K562 (cell line): ENCODE data around the gene SCGB1D1. TPM values are rescaled to one million over a fixed set of nuclear protein-coding genes. Genes with fewer than 3 reads are reported as not detected.

Experiments
- ATAC-seq: fragments of 200-7000 bp; cut with Tn5 transposase; 3 replicates; pipeline ENCODE4 v1.9.1; 2020; ENCODE audit warnings: moderate library complexity
- BruUV-seq: library from RNA; stranded (reverse); fragments of 400-500 nt; replicated peaks from 2 replicates; lab custom pipeline; 2021; lab: Mats Ljungman, UMichigan
- CTCF ChIA-PET: fragments of 300-600 bp; formaldehyde crosslinking; extraction: SDS; loops from one replicate; lab custom pipeline; 2021; ENCODE audit warnings: low intra/inter-chr PET ratio; lab: Yijun Ruan, JAX
- POLR2A ChIA-PET: fragments of 300-600, 350-650 bp; sonication (Branson Sonifier 250); formaldehyde crosslinking; extraction: SDS; loops from one replicate; lab custom pipeline; 2021; ENCODE audit warnings: antibody characterized with exemption, inconsistent platforms; lab: Yijun Ruan, JAX
- DNase-seq, 4 experiments: peaks; one replicate each; pipeline versions ENCODE4 v3.0.0 to v3.0.0-alpha.2; 2011 to 2018; ENCODE audit warnings: low spot score in 3 of 4, mixed read lengths in 3 of 4; ENCODE audit errors: extremely low read depth in 1 of 4
- FAIRE-seq: peaks from 2 replicates; lab custom pipeline; 2011; peaks lifted over from hg19 to GRCh38; lab: Jason Lieb, UNC
- H2AFZ ChIP-seq: 2 replicates; pipeline ENCODE4 v1.6.0; 2011; ENCODE audit warnings: low read depth, low read length, control low read depth, inconsistent platforms
- H3K27ac ChIP-seq: fragments of 200-600 bp; 3 replicates; pipeline ENCODE4 v1.8.0; 2011; ENCODE audit warnings: low read depth, mild to moderate bottlenecking, control low read depth, inconsistent platforms, low read length, moderate library complexity, mixed read lengths; ENCODE audit errors: extremely low read depth
- H3K27me3 ChIP-seq, 2 experiments: fragments of 300-600 bp in 1 of 2; 2 replicates in 1 of 2; 3 replicates in 1 of 2; pipeline versions ENCODE4 v1.6.0 to v1.8.0; 2011; ENCODE audit warnings: inconsistent platforms in 2 of 2, low read length in 2 of 2, mild to moderate bottlenecking in 1 of 2, mixed read lengths in 1 of 2, moderate library complexity in 1 of 2; ENCODE audit not compliant: control insufficient read depth in 2 of 2, insufficient read depth in 2 of 2
- H3K36me3 ChIP-seq: fragments of 300-600 bp; 3 replicates; pipeline ENCODE4 v1.8.0; 2011; ENCODE audit warnings: mild to moderate bottlenecking, low read length, inconsistent platforms; ENCODE audit not compliant: control insufficient read depth, insufficient read depth
- H3K4me1 ChIP-seq, 2 experiments: fragments of 200-600 bp in 1 of 2; replicated peaks in 1 of 2; 2 replicates in 1 of 2; 3 replicates in 1 of 2; pipeline versions ENCODE4 v1.5.1 to v1.8.0; 2011; ENCODE audit warnings: inconsistent platforms in 2 of 2, low read length in 2 of 2, mild to moderate bottlenecking in 1 of 2, mixed read lengths in 1 of 2, moderate library complexity in 1 of 2; ENCODE audit not compliant: control insufficient read depth in 2 of 2, insufficient read depth in 2 of 2
- H3K4me2 ChIP-seq: 2 replicates; pipeline ENCODE4 v1.6.1; 2011; ENCODE audit warnings: low read length, control low read depth, inconsistent platforms, mixed read lengths; ENCODE audit not compliant: insufficient read depth
- H3K4me3 ChIP-seq: fragments of 200-600 bp; sonication (generic), shearing (Covaris generic); 2 replicates; pipeline ENCODE4 v1.5.1; 2016; ENCODE audit warnings: control low read depth, inconsistent platforms
- H3K79me2 ChIP-seq: fragments of 200-600 bp; 3 replicates; pipeline ENCODE4 v1.8.0; 2011; ENCODE audit warnings: low read length, inconsistent platforms; ENCODE audit not compliant: control insufficient read depth, insufficient read depth
- H3K9ac ChIP-seq, 2 experiments: 2 replicates each; pipeline versions ENCODE4 v1.6.0 to v1.6.1; 2011; ENCODE audit warnings: low read depth in 2 of 2, low read length in 2 of 2, control low read depth in 1 of 2, inconsistent platforms in 1 of 2, mild to moderate bottlenecking in 1 of 2, mixed read lengths in 1 of 2; ENCODE audit not compliant: insufficient read depth in 1 of 2
- H3K9me1 ChIP-seq: one replicate; pipeline ENCODE4 v1.6.0; 2011; ENCODE audit warnings: inconsistent platforms, mild to moderate bottlenecking, low read length, moderate library complexity; ENCODE audit not compliant: control insufficient read depth, insufficient read depth
- H3K9me3 ChIP-seq: replicated peaks from 2 replicates; pipeline ENCODE4 v1.5.1; 2011; ENCODE audit warnings: low read depth, low read length, inconsistent platforms; ENCODE audit not compliant: control insufficient read depth, insufficient read depth
- H4K20me1 ChIP-seq: replicated peaks from 2 replicates; pipeline ENCODE4 v1.6.1; 2011; ENCODE audit warnings: low read length, inconsistent platforms, mixed read lengths; ENCODE audit not compliant: control insufficient read depth, insufficient read depth
- DDX20 ChIP-seq: fragments of 450-650 bp; IDR thresholded peaks from 2 replicates; pipeline ENCODE4 v1.6.1; 2016; ENCODE audit warnings: missing genetic modification characterization, low read depth, mild to moderate bottlenecking, missing compliant biosample characterization, moderate library complexity
- FOXM1 ChIP-seq, 2 experiments: fragments of 450-650 bp in 1 of 2; sonication (generic) in 1 of 2; formaldehyde crosslinking in 1 of 2; IDR thresholded peaks; 2 replicates each; pipeline versions ENCODE4 v1.6.1 to v1.9.0; 2017 to 2022; ENCODE audit warnings: low read depth in 2 of 2, mild to moderate bottlenecking in 2 of 2, missing genetic modification reagents in 1 of 2, moderate library complexity in 1 of 2
- MCM7 ChIP-seq, 2 experiments: fragments of 450-650 bp; IDR thresholded peaks; 2 replicates each; pipeline ENCODE4 v1.6.1; 2016 to 2018
- NCOA1 ChIP-seq: fragments of 450-650 bp; IDR thresholded peaks from 2 replicates; pipeline ENCODE4 v1.6.1; 2016; ENCODE audit warnings: low read depth
- NFE2 ChIP-seq: IDR thresholded peaks from 2 replicates; pipeline ENCODE4 v1.6.1; 2014; ENCODE audit warnings: antibody characterized with exemption, low read depth
- NR2C1 ChIP-seq, 2 experiments: fragments of 450-650 bp; IDR thresholded peaks; 2 replicates each; pipeline ENCODE4 v1.6.1; 2017; ENCODE audit warnings: mild to moderate bottlenecking in 2 of 2, antibody characterized with exemption in 1 of 2, inconsistent platforms in 1 of 2, missing compliant biosample characterization in 1 of 2, missing genetic modification characterization in 1 of 2
- POLR2G ChIP-seq: fragments of 200-400 bp; formaldehyde crosslinking; IDR thresholded peaks from 2 replicates; pipeline ENCODE4 v1.6.1; 2017; ENCODE audit warnings: low read depth, mild to moderate bottlenecking, antibody characterized with exemption, low read length, moderate library complexity
- RBM22 ChIP-seq: fragments of 200-400 bp; formaldehyde crosslinking; IDR thresholded peaks from 2 replicates; pipeline ENCODE4 v1.6.1; 2018; ENCODE audit warnings: low read length, low read depth; ENCODE audit not compliant: poor library complexity, severe bottlenecking
- ZNF436 ChIP-seq: fragments of 250-450, 450-650 bp; sonication (Bioruptor Pico); formaldehyde crosslinking; IDR thresholded peaks from 2 replicates; pipeline ENCODE4 v1.7.0; 2020; ENCODE audit warnings: mild to moderate bottlenecking
- ZNF583 ChIP-seq: fragments of 250-450 bp; sonication (Bioruptor Pico); IDR thresholded peaks from 2 replicates; pipeline ENCODE4 v1.4.0; 2020
- WGBS: fragments of 100-300 bp; shearing (Covaris generic); methylation state at CpG from one replicate; pipeline ENCODE4 v1.1.6; 2016; ENCODE audit warnings: low coverage, mixed read lengths; ENCODE audit not compliant: insufficient coverage; ENCODE audit errors: missing lambda C conversion rate; 5-methylcytosine and 5-hydroxymethylcytosine counted together
- in situ Hi-C: fragments of 300-500 bp; cut with MboI; formaldehyde crosslinking; loops from 4 replicates; pipeline ENCODE4 v1.15.0; 2018; ENCODE audit warnings: inconsistent platforms, mixed read lengths
- intact Hi-C: fragments of 100-400 bp; cut with micrococcal nuclease; formaldehyde crosslinking; loops from 2 replicates; pipeline ENCODE4 v1.14.2; 2022
- polyA plus RNA-seq, 8 experiments: library from polyadenylated mRNA; depleted of rRNA in 4 of 8; stranded (reverse) in 5 of 8; unstranded in 3 of 8; fragments of >200 nt; fragmentation: Nextera tagmentation in 2 of 8; fragmentation: Illumina TruSeq in 1 of 8; extraction: Ambion mirVana in 2 of 8; extraction: Trizol in 1 of 8; gene quantifications; 2 replicates each; pipeline versions ENCODE4 v1.2.1 to v1.2.3, GENCODE V29; 2011 to 2014; ENCODE audit warnings: inconsistent platforms in 1 of 8, missing spikeins in 1 of 8
- total RNA-seq, 7 experiments: library from RNA; depleted of rRNA in 6 of 7; stranded (reverse); fragments of >200 nt in 6 of 7; fragmentation: Illumina TruSeq in 2 of 7; extraction: Trizol in 2 of 7; gene quantifications; 2 replicates each; pipeline versions ENCODE4 v1.2.1 to v1.2.3, GENCODE V29; 2011 to 2021; ENCODE audit warnings: low replicate concordance in 1 of 7

Gene SCGB1D1
- total and polyA plus RNA-seq, 9 of the 15 experiments (the other 6 are each of a cell fraction or from before 2014, with no cell fraction given), result not detected

GRCh38 chr11:62145261-62145871 lies 44.6 kb upstream of the SCGB1D1 start (continued):
- TF ChIP-seq NCOA1, result no peak

DNA sequence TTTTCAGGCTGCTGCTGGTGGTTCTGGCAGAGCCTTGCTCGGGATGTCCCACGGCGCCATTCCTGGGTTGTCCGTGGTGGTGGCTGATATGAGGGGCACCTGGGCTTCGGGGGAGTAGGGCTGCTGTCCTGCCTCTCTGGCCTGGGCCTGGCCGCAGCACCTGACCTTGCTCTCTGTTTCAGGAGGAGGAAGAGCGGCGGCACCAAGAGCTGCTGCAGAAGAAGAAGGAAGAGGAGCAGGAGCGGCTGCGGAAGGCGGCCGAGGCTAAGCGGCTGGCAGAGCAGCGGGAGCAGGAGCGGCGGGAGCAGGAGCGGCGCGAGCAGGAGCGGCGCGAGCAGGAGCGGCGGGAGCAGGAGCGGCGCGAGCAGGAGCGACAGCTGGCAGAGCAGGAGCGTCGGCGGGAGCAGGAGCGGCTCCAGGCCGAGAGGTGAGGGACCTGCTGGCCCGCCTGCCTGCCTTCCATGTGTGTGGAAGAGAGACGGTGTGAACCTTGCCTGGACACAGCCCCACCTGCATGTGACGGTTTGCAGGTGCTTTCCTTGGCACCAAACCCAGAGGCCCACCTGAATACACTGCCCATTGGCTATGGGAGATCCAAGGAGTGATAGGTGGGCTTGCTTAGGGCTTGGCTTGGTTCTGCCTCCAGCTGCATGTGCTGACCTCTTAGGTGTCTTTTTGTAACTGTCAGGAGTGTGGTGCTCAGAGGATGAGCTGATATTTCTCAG lies 43.4 kb upstream of the SCGB1D1 start:
- H3K79me2 ChIP-seq, result no peaks in the 10 kb centered on the region
- no peak overlapping the region for H3K9ac ChIP-seq
- no peak overlapping the region for H3K27ac ChIP-seq
- TF ChIP-seq RBM22 (peak; percentile 52), ZNF583 (CRISPR knock-in tag) (no peak), NFE2 (no peak), DDX20 (tag) (no peak), ZNF436 (CRISPR knock-in tag) (no peak), FOXM1 (IDR thresholded peaks at IDR 0.05; ENCODE audit: low read depth) (no peak), FOXM1 (CRISPR knock-in tag; IDR thresholded peaks at IDR 0.05; ENCODE audit: low read depth) (no peak), MCM7 (IDR thresholded peaks at IDR 0.05) (no peak), NR2C1 (IDR thresholded peaks at IDR 0.05) (no peak), NR2C1 (tag; IDR thresholded peaks at IDR 0.05) (no peak), POLR2G (peak; percentile 57)
- intact Hi-C loops (no loop called here), in situ Hi-C loops (no loop called here)
- no peak overlapping the region for H2AFZ ChIP-seq
- ChIA-PET CTCF (no interaction called here), POLR2A (interaction anchor here (0.5 kb wide), 1 partner anchor 35 kb away, joined by 3 read pairs; no protein-coding TSS in a partner anchor)
- no peaks in the 10 kb centered on the region; the same call in 1 of the 2 replicates for H4K20me1 ChIP-seq
- ATAC-seq (no peak), FAIRE-seq (no peak), DNase-seq (no peak)
- no TSS peak for BruUV-seq
- no peaks in the 10 kb centered on the region for H3K4me1 ChIP-seq
- no peak overlapping the region for H3K4me3 ChIP-seq
- no peaks in the 10 kb centered on the region for H3K9me1 ChIP-seq
- H3K9me3 ChIP-seq, result no peaks in the 10 kb centered on the region
- 87% methylated on average over 17 of the region's 36 CpGs for WGBS
- H3K27me3 ChIP-seq, result no peaks in the 10 kb centered on the region
- H3K36me3 ChIP-seq, result peaks cover 98% of the 10 kb centered on the region; the same call in 2 of the 3 replicates
- no peak overlapping the region for H3K4me2 ChIP-seq
